GM12878 (cell line): ENCODE data around the gene TMEM255B. TPM values are rescaled to one million over a fixed set of nuclear protein-coding genes. Genes with fewer than 3 reads are reported as not detected.

Source experiments
- ATAC-seq: fragments of 200-7000 bp; cut with Tn5 transposase; 3 replicates; pipeline ENCODE4 v1.9.1; 2020; ENCODE audit warnings: mild to moderate bottlenecking, moderate library complexity
- BruUV-seq: library from RNA; stranded (reverse); fragments of 400-500 nt; replicated peaks from 2 replicates; lab custom pipeline; 2021; lab: Mats Ljungman, UMichigan
- CTCF ChIA-PET: fragments of 300-600 bp; sonication (Branson Sonifier 250); formaldehyde crosslinking; extraction: SDS; loops from one replicate; lab custom pipeline; 2021; ENCODE audit warnings: inconsistent platforms; lab: Yijun Ruan, JAX
- POLR2A ChIA-PET: fragments of 350-600 bp; formaldehyde crosslinking; extraction: SDS; loops from one replicate; lab custom pipeline; 2021; ENCODE audit warnings: inconsistent platforms; lab: Charles Lee
- RAD21 ChIA-PET: fragments of 300-600 bp; sonication (Branson Sonifier 250); formaldehyde crosslinking; loops from one replicate; lab custom pipeline; 2023; ENCODE audit warnings: antibody characterized with exemption; ENCODE audit not compliant: unreplicated experiment; lab: Charles Lee
- SMC1A ChIA-PET: fragments of 300-600 bp; sonication (Branson Sonifier 250); formaldehyde crosslinking; loops from one replicate; lab custom pipeline; 2023; ENCODE audit not compliant: unreplicated experiment, uncharacterized antibody; lab: Charles Lee
- DNase-seq: peaks from one replicate; pipeline ENCODE4 v3.0.0-alpha.2; 2011; ENCODE audit warnings: low read depth, low spot score
- FAIRE-seq: peaks from 3 replicates; lab custom pipeline; 2011; peaks lifted over from hg19 to GRCh38; lab: Jason Lieb, UNC
- H2AFZ ChIP-seq: 2 replicates; pipeline ENCODE4 v1.6.0; 2011; ENCODE audit warnings: low read depth, low read length, control low read depth; ENCODE audit not compliant: control insufficient read depth
- H3K27ac ChIP-seq: 2 replicates; pipeline ENCODE4 v1.5.1; 2011; ENCODE audit warnings: control low read depth; ENCODE audit not compliant: control insufficient read depth, insufficient read depth
- H3K27me3 ChIP-seq, 2 experiments: replicated peaks in 1 of 2; 2 replicates each; pipeline versions ENCODE4 v1.6.0 to v1.6.1; 2011; ENCODE audit warnings: low read length in 1 of 2; ENCODE audit not compliant: control insufficient read depth in 2 of 2, insufficient read depth in 2 of 2
- H3K36me3 ChIP-seq, 2 experiments: 2 replicates each; pipeline ENCODE4 v1.5.1; 2011; ENCODE audit warnings: low read length in 1 of 2; ENCODE audit not compliant: control insufficient read depth in 2 of 2, insufficient read depth in 2 of 2
- H3K4me1 ChIP-seq: 2 replicates; pipeline ENCODE4 v1.6.1; 2011; ENCODE audit warnings: mild to moderate bottlenecking, low read length, moderate library complexity, mixed read lengths; ENCODE audit not compliant: control insufficient read depth, insufficient read depth
- H3K4me2 ChIP-seq: 2 replicates; pipeline ENCODE4 v1.6.0; 2011; ENCODE audit warnings: control low read depth; ENCODE audit not compliant: control insufficient read depth, insufficient read depth
- H3K4me3 ChIP-seq: fragments of 200-600 bp; sonication (generic); 2 replicates; pipeline ENCODE4 v1.5.1; 2016
- H3K79me2 ChIP-seq: 2 replicates; pipeline ENCODE4 v1.6.0; 2011; ENCODE audit warnings: low read length; ENCODE audit not compliant: control insufficient read depth, insufficient read depth
- H3K9ac ChIP-seq: 2 replicates; pipeline ENCODE4 v1.8.0; 2011; ENCODE audit warnings: low read length, control low read depth, mixed read lengths; ENCODE audit not compliant: control insufficient read depth, insufficient read depth
- H3K9me3 ChIP-seq: replicated peaks from 3 replicates; pipeline ENCODE4 v1.5.1; 2011; ENCODE audit warnings: mild to moderate bottlenecking, low read length; ENCODE audit not compliant: control insufficient read depth, insufficient read depth
- H4K20me1 ChIP-seq: 2 replicates; pipeline ENCODE4 v1.6.0; 2011; ENCODE audit not compliant: control insufficient read depth, insufficient read depth
- BRCA1 ChIP-seq: IDR thresholded peaks from 2 replicates; pipeline ENCODE4 v1.6.1; 2011; ENCODE audit warnings: low read depth, low read length, improper control_type of control experiment
- CHD2 ChIP-seq: IDR thresholded peaks from 2 replicates; pipeline ENCODE4 v1.6.1; 2011; ENCODE audit warnings: low read depth, low read length, improper control_type of control experiment, borderline replicate concordance
- ETV6 ChIP-seq, 2 experiments: fragments of 450-650 bp in 1 of 2; IDR thresholded peaks in 1 of 2; conservative IDR thresholded peaks in 1 of 2; 2 replicates each; pipeline ENCODE4 v1.6.1; 2014; ENCODE audit warnings: antibody characterized with exemption in 1 of 2, borderline replicate concordance in 1 of 2, low read depth in 1 of 2, mild to moderate bottlenecking in 1 of 2, moderate library complexity in 1 of 2
- GABPA ChIP-seq: IDR thresholded peaks from 2 replicates; pipeline ENCODE4 v1.6.1; 2014; ENCODE audit warnings: antibody characterized with exemption, low read depth, mild to moderate bottlenecking, inconsistent platforms
- MYC ChIP-seq: IDR thresholded peaks from 2 replicates; pipeline ENCODE4 v1.6.1; 2011; ENCODE audit warnings: mild to moderate bottlenecking, low read length, moderate library complexity, inconsistent platforms; ENCODE audit not compliant: insufficient read depth, insufficient replicate concordance, insufficient read length, severe bottlenecking
- POLR2A ChIP-seq: IDR thresholded peaks from 2 replicates; pipeline ENCODE4 v1.6.1; 2011; ENCODE audit warnings: low read depth, mild to moderate bottlenecking, low read length
- RELA ChIP-seq: fragments of 450-650 bp; IDR thresholded peaks from 2 replicates; pipeline ENCODE4 v1.8.0; 2014; ENCODE audit warnings: borderline replicate concordance; ENCODE audit not compliant: partially characterized antibody
- SIX5 ChIP-seq: IDR thresholded peaks from 2 replicates; pipeline ENCODE4 v1.6.1; 2011; ENCODE audit warnings: mild to moderate bottlenecking, low read depth, low read length, moderate library complexity; ENCODE audit not compliant: severe bottlenecking
- SMARCA5 ChIP-seq: fragments of 450-650 bp; IDR thresholded peaks from 2 replicates; pipeline ENCODE4 v1.6.1; 2017; ENCODE audit warnings: mild to moderate bottlenecking
- TARDBP ChIP-seq: IDR thresholded peaks from 2 replicates; pipeline ENCODE4 v1.6.1; 2016; ENCODE audit warnings: borderline replicate concordance
- ZNF274 ChIP-seq: IDR thresholded peaks from one replicate; pipeline ENCODE4 v1.8.0; 2011; ENCODE audit not compliant: insufficient read length, insufficient read depth
- ZSCAN29 ChIP-seq: fragments of 450-650 bp; IDR thresholded peaks from 2 replicates; pipeline ENCODE4 v1.6.1; 2017; ENCODE audit warnings: mild to moderate bottlenecking, moderate library complexity
- WGBS: methylation state at CpG from one replicate; pipeline ENCODE4 v1.1.6; 2016; ENCODE audit warnings: low lambda C conversion rate; ENCODE audit not compliant: insufficient replicate concordance, insufficient coverage; ENCODE audit errors: missing lambda C conversion rate; 5-methylcytosine and 5-hydroxymethylcytosine counted together
- in situ Hi-C: fragments of 300-500 bp; cut with MboI; formaldehyde crosslinking; loops from 9 replicates; pipeline ENCODE4 v1.14.3; 2018; ENCODE audit warnings: mixed read lengths
- intact Hi-C: fragments of 100-400 bp; cut with micrococcal nuclease; formaldehyde crosslinking; loops from one replicate; pipeline ENCODE4 v1.14.2; 2022; ENCODE audit not compliant: unreplicated experiment
- polyA plus RNA-seq, 11 experiments: library from polyadenylated mRNA; depleted of rRNA in 4 of 11; unstranded in 6 of 11; stranded (reverse) in 5 of 11; fragments of >200 nt; fragmentation: Nextera tagmentation in 4 of 11; fragmentation: Illumina TruSeq in 1 of 11; extraction: Ambion mirVana in 4 of 11; extraction: Trizol in 1 of 11; gene quantifications; 1 replicate in 1 of 11; 2 replicates in 10 of 11; pipeline versions ENCODE4 v1.2.1 to v1.2.3, GENCODE V29; 2011 to 2016; ENCODE audit warnings: inconsistent platforms in 2 of 11, missing spikeins in 2 of 11, low read depth in 1 of 11
- total RNA-seq, 4 experiments: library from RNA; depleted of rRNA in 3 of 4; stranded (reverse); fragments of >200 nt in 3 of 4; fragmentation: Illumina TruSeq in 1 of 4; extraction: Trizol in 1 of 4; gene quantifications; 2 replicates each; pipeline versions ENCODE4 v1.2.1 to v1.2.3, GENCODE V29; 2013 to 2021
- TF ChIP-seq, protein P1 (sequence below): IDR thresholded peaks from 2 replicates; pipeline ENCODE4 v1.6.1; 2012; ENCODE audit warnings: mild to moderate bottlenecking, low read depth, low read length
- TF ChIP-seq, protein P2 (sequence below): fragments of 450-650 bp; IDR thresholded peaks from 2 replicates; pipeline ENCODE4 v1.6.1; 2016; ENCODE audit warnings: mild to moderate bottlenecking
- TF ChIP-seq, protein P3 (sequence below): IDR thresholded peaks from 2 replicates; pipeline ENCODE4 v1.6.1; 2012; ENCODE audit warnings: low read length, inconsistent platforms

TMEM255B gene
- total and polyA plus RNA-seq, 10 of the 15 experiments (the other 5 are each of a cell fraction or from before 2014, with no cell fraction given): 0.04 to 0.62 (median 0.13) TPM; not detected in 3

DNA sequence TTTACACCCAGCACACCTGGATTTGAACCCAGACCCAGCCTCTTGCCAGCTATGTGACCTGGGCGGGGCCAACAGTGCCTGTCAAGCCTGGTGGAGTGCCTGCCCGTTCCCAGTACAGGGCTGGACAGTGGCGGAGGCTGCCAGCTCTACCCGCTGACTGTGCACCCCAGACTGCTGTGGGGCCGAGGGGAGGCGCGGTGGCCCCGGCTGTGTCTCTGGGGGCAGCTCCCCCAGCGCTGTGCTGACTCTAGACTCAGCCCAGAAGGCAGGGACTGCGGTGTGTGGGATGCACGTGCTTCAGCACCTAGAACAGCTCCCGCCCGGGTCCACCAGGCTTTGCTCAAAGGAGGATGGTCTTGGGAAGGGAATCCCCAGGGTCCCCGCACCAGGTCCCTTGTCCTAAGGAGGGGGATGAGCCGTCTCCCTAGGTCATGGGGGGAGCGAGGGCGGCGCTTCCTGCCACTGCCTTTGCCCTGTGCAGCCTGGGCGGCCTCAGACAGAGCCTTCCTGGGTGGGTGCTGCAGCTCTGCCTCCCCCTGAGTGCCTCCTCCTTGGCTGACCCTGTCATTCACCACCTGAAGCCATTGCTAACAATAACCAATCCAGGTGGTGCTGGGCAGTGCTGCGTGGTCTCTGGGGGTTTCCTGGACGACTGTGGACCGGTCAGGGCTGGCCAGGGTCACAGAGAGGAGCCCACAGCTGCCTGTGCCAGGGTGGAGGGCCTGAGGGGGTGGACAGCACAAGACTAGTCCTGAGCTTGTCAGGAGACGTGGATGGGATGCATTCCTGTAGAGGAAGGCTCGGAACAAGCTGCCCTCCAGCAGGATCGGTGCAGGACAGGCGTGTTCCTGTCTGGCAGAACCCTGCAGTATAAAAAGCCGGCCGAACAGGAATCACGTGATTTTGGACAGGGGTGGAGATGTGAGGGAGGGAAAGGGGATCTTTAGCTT lies 18.6 kb downstream of the TMEM255B start (continued):
- TF ChIP-seq, protein P1, sequence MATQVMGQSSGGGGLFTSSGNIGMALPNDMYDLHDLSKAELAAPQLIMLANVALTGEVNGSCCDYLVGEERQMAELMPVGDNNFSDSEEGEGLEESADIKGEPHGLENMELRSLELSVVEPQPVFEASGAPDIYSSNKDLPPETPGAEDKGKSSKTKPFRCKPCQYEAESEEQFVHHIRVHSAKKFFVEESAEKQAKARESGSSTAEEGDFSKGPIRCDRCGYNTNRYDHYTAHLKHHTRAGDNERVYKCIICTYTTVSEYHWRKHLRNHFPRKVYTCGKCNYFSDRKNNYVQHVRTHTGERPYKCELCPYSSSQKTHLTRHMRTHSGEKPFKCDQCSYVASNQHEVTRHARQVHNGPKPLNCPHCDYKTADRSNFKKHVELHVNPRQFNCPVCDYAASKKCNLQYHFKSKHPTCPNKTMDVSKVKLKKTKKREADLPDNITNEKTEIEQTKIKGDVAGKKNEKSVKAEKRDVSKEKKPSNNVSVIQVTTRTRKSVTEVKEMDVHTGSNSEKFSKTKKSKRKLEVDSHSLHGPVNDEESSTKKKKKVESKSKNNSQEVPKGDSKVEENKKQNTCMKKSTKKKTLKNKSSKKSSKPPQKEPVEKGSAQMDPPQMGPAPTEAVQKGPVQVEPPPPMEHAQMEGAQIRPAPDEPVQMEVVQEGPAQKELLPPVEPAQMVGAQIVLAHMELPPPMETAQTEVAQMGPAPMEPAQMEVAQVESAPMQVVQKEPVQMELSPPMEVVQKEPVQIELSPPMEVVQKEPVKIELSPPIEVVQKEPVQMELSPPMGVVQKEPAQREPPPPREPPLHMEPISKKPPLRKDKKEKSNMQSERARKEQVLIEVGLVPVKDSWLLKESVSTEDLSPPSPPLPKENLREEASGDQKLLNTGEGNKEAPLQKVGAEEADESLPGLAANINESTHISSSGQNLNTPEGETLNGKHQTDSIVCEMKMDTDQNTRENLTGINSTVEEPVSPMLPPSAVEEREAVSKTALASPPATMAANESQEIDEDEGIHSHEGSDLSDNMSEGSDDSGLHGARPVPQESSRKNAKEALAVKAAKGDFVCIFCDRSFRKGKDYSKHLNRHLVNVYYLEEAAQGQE: peak; percentile 65; the same call in 1 of the 2 replicates
- TF ChIP-seq POLR2A (no peak), TARDBP (no peak)

DNA sequence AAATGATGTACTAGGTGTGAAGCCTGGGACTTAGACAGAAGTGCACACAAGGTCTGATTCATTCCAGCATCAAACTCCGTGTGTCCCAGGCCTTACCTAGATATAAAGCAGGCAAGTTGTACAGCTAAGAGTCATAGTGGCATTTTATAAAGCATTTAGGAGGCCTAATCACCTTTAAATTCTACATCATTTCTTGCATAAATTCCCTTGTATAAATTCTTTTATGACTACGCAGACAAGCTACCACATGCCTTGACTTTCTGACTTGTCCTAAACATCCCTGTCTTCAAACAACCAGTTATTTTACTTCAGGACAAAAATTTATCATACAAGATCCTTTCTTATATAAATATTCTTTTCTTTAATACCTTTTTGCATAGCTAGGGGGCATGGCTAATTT lies 22.5 kb downstream of the TMEM255B start:
- Histone ChIP-seq H3K4me2 (no peak overlapping the region), H3K27ac (no peak overlapping the region), H3K4me1 (no peaks in the 10 kb centered on the region), H4K20me1 (no peaks in the 10 kb centered on the region), H2AFZ (no peak overlapping the region), H3K79me2 (no peaks in the 10 kb centered on the region), H3K9me3 (no peaks in the 10 kb centered on the region), H3K9ac (no peak overlapping the region), H3K36me3 (no peaks in the 10 kb centered on the region), H3K27me3 (no peaks in the 10 kb centered on the region; a peak in 2 of 4 replicates), H3K4me3 (no peak overlapping the region)
- ChIA-PET RAD21 (no interaction called here), POLR2A (no interaction called here), CTCF (no interaction called here), SMC1A (no interaction called here)
- in situ Hi-C loops: no loop called here
- intact Hi-C loops: no loop called here
- DNase-seq (no peak), ATAC-seq (no peak), FAIRE-seq (no peak)
- TF ChIP-seq CHD2 (no peak), RELA (no peak), ETV6 (conservative IDR thresholded peaks at IDR 0.05 in 1 of 2, IDR thresholded peaks at IDR 0.05 in 1 of 2; ENCODE audit: borderline replicate concordance in 1 of 2, low read depth in 1 of 2) (no peak), SMARCA5 (no peak), ZSCAN29 (no peak), MYC (no peak), ZNF274 (no peak), GABPA (no peak), BRCA1 (no peak), SIX5 (no peak)
- TF ChIP-seq, protein P2, sequence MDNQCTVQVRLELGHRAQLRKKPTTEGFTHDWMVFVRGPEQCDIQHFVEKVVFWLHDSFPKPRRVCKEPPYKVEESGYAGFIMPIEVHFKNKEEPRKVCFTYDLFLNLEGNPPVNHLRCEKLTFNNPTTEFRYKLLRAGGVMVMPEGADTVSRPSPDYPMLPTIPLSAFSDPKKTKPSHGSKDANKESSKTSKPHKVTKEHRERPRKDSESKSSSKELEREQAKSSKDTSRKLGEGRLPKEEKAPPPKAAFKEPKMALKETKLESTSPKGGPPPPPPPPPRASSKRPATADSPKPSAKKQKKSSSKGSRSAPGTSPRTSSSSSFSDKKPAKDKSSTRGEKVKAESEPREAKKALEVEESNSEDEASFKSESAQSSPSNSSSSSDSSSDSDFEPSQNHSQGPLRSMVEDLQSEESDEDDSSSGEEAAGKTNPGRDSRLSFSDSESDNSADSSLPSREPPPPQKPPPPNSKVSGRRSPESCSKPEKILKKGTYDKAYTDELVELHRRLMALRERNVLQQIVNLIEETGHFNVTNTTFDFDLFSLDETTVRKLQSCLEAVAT: no peak
- TF ChIP-seq, protein P3, sequence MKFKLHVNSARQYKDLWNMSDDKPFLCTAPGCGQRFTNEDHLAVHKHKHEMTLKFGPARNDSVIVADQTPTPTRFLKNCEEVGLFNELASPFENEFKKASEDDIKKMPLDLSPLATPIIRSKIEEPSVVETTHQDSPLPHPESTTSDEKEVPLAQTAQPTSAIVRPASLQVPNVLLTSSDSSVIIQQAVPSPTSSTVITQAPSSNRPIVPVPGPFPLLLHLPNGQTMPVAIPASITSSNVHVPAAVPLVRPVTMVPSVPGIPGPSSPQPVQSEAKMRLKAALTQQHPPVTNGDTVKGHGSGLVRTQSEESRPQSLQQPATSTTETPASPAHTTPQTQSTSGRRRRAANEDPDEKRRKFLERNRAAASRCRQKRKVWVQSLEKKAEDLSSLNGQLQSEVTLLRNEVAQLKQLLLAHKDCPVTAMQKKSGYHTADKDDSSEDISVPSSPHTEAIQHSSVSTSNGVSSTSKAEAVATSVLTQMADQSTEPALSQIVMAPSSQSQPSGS: no peak
- no TSS peak for BruUV-seq
- WGBS: 32% methylated on average over 2 of the region's 2 CpGs
